Caco-2 (cell line): ENCODE data around the gene IFT81. TPM values are rescaled to one million over a fixed set of nuclear protein-coding genes. Genes with fewer than 3 reads are reported as not detected.

ENCODE experiments used
- BruUV-seq: library from RNA; stranded (reverse); fragments of 400-500 nt; replicated peaks from 2 replicates; lab custom pipeline; 2021; lab: Mats Ljungman, UMichigan
- CTCF ChIA-PET: fragments of 300-600 bp; sonication (Branson Sonifier 250); formaldehyde crosslinking; loops from one replicate; lab custom pipeline; 2022; ENCODE audit warnings: antibody characterized with exemption; lab: Charles Lee
- POLR2A ChIA-PET: fragments of 300-600 bp; sonication (Branson Sonifier 250); formaldehyde crosslinking; loops from one replicate; lab custom pipeline; 2022; ENCODE audit warnings: antibody characterized with exemption; lab: Charles Lee
- DNase-seq, 2 experiments: peaks; one replicate each; pipeline versions ENCODE4 v3.0.0 to v3.0.0-alpha.2; 2020 to 2022
- H3K27me3 ChIP-seq: replicated peaks from 2 replicates; pipeline ENCODE4 v1.6.0; 2011; ENCODE audit warnings: low read length; ENCODE audit not compliant: control insufficient read depth, insufficient read depth
- H3K36me3 ChIP-seq: 2 replicates; pipeline ENCODE4 v1.5.1; 2011; ENCODE audit warnings: low read length; ENCODE audit not compliant: control insufficient read depth, insufficient read depth
- H3K4me1 ChIP-seq: fragments of 250-450 bp; sonication (Bioruptor Pico); 2 replicates; pipeline ENCODE4 v1.5.1; 2020; ENCODE audit warnings: mild to moderate bottlenecking
- H3K4me3 ChIP-seq: 2 replicates; pipeline ENCODE4 v1.5.1; 2011; ENCODE audit warnings: low read depth, mild to moderate bottlenecking, control low read depth, low read length
- H3K9me3 ChIP-seq: fragments of 250-450 bp; sonication (Bioruptor Pico); 2 replicates; pipeline ENCODE4 v1.5.1; 2020; ENCODE audit warnings: mild to moderate bottlenecking, moderate library complexity
- H3K27ac Mint-ChIP-seq: one replicate; pipeline ENCODE4 v1.8.0; 2022; ENCODE audit warnings: mixed read lengths; ENCODE audit not compliant: unreplicated experiment
- H3K27me3 Mint-ChIP-seq: one replicate; pipeline ENCODE4 v1.8.0; 2022; ENCODE audit warnings: mixed read lengths; ENCODE audit not compliant: insufficient read depth, unreplicated experiment
- H3K36me3 Mint-ChIP-seq: one replicate; pipeline ENCODE4 v1.8.0; 2022; ENCODE audit warnings: mild to moderate bottlenecking, mixed read lengths; ENCODE audit not compliant: insufficient read depth, unreplicated experiment
- H3K4me1 Mint-ChIP-seq: one replicate; pipeline ENCODE4 v1.8.0; 2022; ENCODE audit warnings: low read depth, mixed read lengths; ENCODE audit not compliant: unreplicated experiment
- H3K4me3 Mint-ChIP-seq: one replicate; pipeline ENCODE4 v1.8.0; 2022; ENCODE audit warnings: mild to moderate bottlenecking, moderate library complexity, mixed read lengths; ENCODE audit not compliant: unreplicated experiment
- H3K9me3 Mint-ChIP-seq: one replicate; pipeline ENCODE4 v1.8.0; 2022; ENCODE audit warnings: mixed read lengths; ENCODE audit not compliant: unreplicated experiment
- CTCF ChIP-seq, 2 experiments: fragments of 200-600 bp in 1 of 2; IDR thresholded peaks; 1 replicate in 1 of 2; 2 replicates in 1 of 2; pipeline versions ENCODE4 v1.5.1 to v1.8.0; 2011 to 2022; ENCODE audit warnings: antibody characterized with exemption in 1 of 2, control low read depth in 1 of 2, inconsistent platforms in 1 of 2, low read depth in 1 of 2, low read length in 1 of 2, mild to moderate bottlenecking in 1 of 2, moderate library complexity in 1 of 2; ENCODE audit not compliant: insufficient read depth in 1 of 2, severe bottlenecking in 1 of 2, unreplicated experiment in 1 of 2
- intact Hi-C: fragments of 100-400 bp; cut with micrococcal nuclease; formaldehyde crosslinking; loops from one replicate; pipeline ENCODE4 v1.10.0; 2022; ENCODE audit not compliant: unreplicated experiment
- total RNA-seq: library from RNA; stranded (reverse); gene quantifications from 2 replicates; pipeline ENCODE4 v1.2.3, GENCODE V29; 2022

The IFT81 gene
- total RNA-seq, 1 experiment from 2014 or later = 5.9 TPM

- Histone ChIP-seq H3K4me3 (no peak overlapping the region), H3K4me1 (peaks cover 26% of the 10 kb centered on the region), H3K9me3 (no peaks in the 10 kb centered on the region), H3K27me3 (no peaks in the 10 kb centered on the region), H3K36me3 (no peaks in the 10 kb centered on the region)
- Mint-ChIP-seq H3K27me3 (no peaks in the 10 kb centered on the region), H3K4me1 (peaks cover 13% of the 10 kb centered on the region), H3K36me3 (peaks cover 6% of the 10 kb centered on the region), H3K4me3 (no peak overlapping the region), H3K9me3 (no peaks in the 10 kb centered on the region), H3K27ac (no peak overlapping the region)
- POLR2A ChIA-PET = no interaction called here
- BruUV-seq = no TSS peak
- TF ChIP-seq CTCF (IDR thresholded peaks at IDR 0.05; ENCODE audit: insufficient read depth in 1 of 2, low read depth in 1 of 2, low read length in 1 of 2, severe bottlenecking in 1 of 2, unreplicated experiment in 1 of 2) = no peak
- peak in 1 of 2 experiments; percentile 1 for DNase-seq
- CTCF ChIA-PET = no interaction called here
- intact Hi-C loops = no loop called here
Observed at GRCh38 chr12:110266381-110266960, 142.3 kb downstream of the IFT81 start.

GRCh38 chr12:110266980-110267620 lies 142.9 kb downstream of the IFT81 start:
- peaks cover 6% of the 10 kb centered on the region for H3K36me3 Mint-ChIP-seq

More at GRCh38 chr12:110266980-110267620, 142.9 kb downstream of the IFT81 start:
- Histone ChIP-seq H3K4me3 (no peak overlapping the region), H3K4me1 (peaks cover 26% of the 10 kb centered on the region), H3K9me3 (no peaks in the 10 kb centered on the region), H3K27me3 (no peaks in the 10 kb centered on the region), H3K36me3 (no peaks in the 10 kb centered on the region)
- ChIA-PET POLR2A (no interaction called here), CTCF (no interaction called here)
- Mint-ChIP-seq H3K9me3 (no peaks in the 10 kb centered on the region), H3K4me3 (no peak overlapping the region), H3K4me1 (peaks cover 13% of the 10 kb centered on the region), H3K27ac (no peak overlapping the region), H3K27me3 (no peaks in the 10 kb centered on the region)
- intact Hi-C loops = no loop called here
- no peak for DNase-seq
- BruUV-seq = no TSS peak
- TF ChIP-seq CTCF (IDR thresholded peaks at IDR 0.05; ENCODE audit: insufficient read depth in 1 of 2, low read depth in 1 of 2, low read length in 1 of 2, severe bottlenecking in 1 of 2, unreplicated experiment in 1 of 2) = no peak

Other genes starting within 250 kb of the IFT81 start
- 12.2 and 14.9 TPM in 2 replicates for gene GLTP, start 243.8 kb upstream of the IFT81 start, total RNA-seq
- 17.7 and 19.5 TPM in 2 replicates for gene TCHP, start 224.1 kb upstream of the IFT81 start, total RNA-seq
- gene GIT2, start 128.0 kb upstream of the IFT81 start, total RNA-seq = 29.3 and 30.0 TPM in 2 replicates
- gene ANKRD13A, start 124.9 kb upstream of the IFT81 start, total RNA-seq = 42.2 and 47.2 TPM in 2 replicates
- 10.8 and 11.9 TPM in 2 replicates for gene C12orf76, start 75.8 kb upstream of the IFT81 start, total RNA-seq
- gene ATP2A2, start 156.9 kb downstream of the IFT81 start, total RNA-seq = 252 and 262 TPM in 2 replicates